Measurements from ENCODE around the gene F3.

F3 gene

DNA sequence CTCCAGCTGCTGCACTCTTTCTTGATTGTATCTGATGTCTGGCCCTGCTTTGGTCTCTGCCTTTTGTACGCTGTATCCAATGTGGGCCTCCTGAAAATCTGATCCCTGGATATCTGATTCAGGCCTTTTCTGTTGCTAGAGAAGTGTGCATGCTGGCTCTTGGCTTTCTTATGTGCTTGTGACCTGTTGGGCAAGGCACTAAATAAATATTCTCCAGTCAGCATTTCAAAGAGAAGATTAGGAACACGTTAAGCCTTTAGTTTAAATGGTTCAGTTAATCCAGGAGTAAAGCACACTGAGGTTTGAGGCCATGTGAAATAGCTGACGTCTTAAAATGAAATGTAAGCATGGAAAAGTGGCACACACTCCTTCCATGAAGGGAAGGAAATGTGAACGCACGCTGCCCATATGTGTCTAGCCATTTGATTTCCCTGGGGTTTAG, 9.3 kb upstream of the F3 start:
- no peak overlapping the region for H3K4me3 ChIP-seq (ENCODE audit: low read depth, low read length)
- TF ChIP-seq, protein P1, sequence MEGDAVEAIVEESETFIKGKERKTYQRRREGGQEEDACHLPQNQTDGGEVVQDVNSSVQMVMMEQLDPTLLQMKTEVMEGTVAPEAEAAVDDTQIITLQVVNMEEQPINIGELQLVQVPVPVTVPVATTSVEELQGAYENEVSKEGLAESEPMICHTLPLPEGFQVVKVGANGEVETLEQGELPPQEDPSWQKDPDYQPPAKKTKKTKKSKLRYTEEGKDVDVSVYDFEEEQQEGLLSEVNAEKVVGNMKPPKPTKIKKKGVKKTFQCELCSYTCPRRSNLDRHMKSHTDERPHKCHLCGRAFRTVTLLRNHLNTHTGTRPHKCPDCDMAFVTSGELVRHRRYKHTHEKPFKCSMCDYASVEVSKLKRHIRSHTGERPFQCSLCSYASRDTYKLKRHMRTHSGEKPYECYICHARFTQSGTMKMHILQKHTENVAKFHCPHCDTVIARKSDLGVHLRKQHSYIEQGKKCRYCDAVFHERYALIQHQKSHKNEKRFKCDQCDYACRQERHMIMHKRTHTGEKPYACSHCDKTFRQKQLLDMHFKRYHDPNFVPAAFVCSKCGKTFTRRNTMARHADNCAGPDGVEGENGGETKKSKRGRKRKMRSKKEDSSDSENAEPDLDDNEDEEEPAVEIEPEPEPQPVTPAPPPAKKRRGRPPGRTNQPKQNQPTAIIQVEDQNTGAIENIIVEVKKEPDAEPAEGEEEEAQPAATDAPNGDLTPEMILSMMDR (IDR thresholded peaks at IDR 0.05; ENCODE audit: borderline replicate concordance, insufficient read depth, low read depth, low read length): no peak

DNA sequence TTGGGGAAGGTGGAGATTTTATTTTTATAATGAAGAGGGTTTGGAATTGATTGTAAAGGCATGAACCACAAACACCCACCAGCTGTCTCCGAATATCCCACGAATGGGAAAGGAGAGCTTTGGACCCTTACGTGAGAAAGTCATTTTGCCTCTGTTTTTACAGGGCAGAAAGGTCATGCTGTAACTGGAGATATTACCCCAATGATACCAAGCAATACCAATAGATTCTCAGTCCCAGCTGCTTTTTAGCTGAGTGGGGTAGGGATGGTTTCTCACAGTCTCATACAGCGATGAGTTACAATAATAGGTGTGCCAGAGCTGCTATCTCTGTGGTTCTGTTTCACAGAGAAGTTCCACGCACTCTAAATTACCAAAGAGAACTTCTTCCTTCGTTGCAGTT, 8.8 kb upstream of the F3 start:
- TF ChIP-seq, protein P1 (IDR thresholded peaks at IDR 0.05; ENCODE audit: borderline replicate concordance, insufficient read depth, low read depth, low read length): no peak

DNA sequence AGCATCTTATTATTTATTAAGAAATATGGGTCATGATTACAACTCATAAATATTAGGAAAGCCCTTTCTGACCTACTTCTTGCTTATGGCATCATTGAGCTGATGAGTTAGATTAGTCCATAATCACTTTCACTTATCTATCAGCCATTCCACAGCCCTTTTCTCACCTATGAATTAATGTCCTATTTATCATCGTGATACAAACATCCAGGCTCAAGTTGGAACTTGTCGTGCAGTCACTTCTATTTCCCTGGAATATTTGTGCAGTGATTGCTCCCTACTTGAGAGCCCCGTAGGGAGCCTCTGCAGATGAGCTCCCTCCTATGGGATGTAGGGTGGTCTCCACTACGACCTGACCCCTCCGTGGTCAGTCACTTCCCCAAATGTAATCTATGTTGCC, 8.1 kb upstream of the F3 start:
- no peak overlapping the region for H3K4me3 ChIP-seq (ENCODE audit: low read depth, low read length)
- TF ChIP-seq, protein P1 (IDR thresholded peaks at IDR 0.05; ENCODE audit: borderline replicate concordance, insufficient read depth, low read depth, low read length): no peak

More for the DNA sequence above, 8.8 kb upstream of the F3 start:
- no peak overlapping the region for H3K4me3 ChIP-seq (ENCODE audit: low read depth, low read length)

DNA sequence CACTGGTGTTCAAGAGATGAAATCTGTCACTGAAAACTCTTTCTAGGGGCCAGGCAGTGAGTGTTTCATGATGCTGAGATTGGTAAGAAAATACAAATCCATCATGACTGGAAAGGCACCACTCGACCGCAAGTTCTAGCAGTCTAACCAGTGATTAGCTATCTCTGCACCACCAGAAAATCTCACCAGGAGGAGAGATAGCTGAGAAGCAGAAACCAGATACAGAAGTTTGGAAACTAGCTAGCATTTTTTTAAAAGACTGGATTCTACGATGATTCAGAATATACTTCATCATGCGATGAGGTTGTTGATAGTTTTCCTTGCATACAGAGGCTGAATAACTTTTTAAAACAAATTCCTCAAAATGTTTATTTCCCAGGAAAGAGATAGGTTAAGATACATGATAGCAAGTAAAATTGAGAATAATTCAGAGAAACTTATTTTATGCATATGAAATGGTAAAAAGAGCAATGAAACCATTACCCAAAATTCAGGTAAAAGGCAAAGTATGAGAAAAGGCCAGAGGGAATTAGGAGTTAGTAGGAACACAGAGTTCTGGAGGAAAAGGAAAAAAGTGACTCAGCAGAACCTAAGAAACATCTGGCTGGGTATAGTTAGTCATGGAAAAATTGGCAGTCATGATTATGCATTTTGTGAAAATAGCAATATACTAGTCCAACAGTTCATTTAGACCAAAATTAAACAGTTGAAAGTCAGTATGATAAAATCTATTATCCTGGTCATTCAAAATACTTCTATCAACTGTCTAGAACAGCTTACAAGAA, 3.3 kb upstream of the F3 start:
- no peak overlapping the region for H3K4me3 ChIP-seq (ENCODE audit: low read depth, low read length)
- TF ChIP-seq, protein P1 (IDR thresholded peaks at IDR 0.05; ENCODE audit: borderline replicate concordance, insufficient read depth, low read depth, low read length): no peak

DNA sequence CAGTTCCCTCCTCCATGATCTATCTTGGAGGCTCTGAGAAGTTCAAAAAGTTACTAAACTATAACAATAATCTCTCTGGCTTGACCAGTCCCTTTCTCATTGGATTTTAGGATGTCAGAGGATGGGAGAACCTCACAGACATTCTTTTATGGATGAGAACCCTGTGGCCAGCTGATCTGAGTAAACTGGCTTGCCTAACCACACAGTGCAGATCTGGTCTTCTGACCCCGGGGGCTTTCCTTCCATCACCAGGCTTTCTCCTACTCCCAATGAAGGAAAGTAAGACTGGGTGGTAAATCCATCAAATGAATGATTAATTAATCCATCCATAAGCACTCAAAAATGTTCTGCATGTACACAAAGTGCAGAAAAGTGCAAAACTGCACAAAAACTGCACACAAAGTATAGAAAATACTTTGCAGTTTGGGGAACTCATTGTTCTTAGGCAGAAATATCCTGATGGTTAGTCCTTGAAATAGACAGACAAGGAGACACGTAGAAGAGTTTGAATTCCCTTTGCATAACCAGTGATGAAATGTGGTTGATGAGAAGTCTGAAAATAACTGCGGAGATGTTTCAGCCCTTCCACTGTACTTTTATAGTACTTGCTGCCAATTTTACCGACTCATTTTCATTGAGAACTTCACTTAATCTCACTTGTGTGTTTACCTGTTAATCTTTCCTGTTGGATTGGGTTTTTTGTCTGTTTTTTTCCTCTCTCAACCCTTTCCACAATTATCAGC, 2.5 kb upstream of the F3 start:
- TF ChIP-seq, protein P1 (IDR thresholded peaks at IDR 0.05; ENCODE audit: borderline replicate concordance, insufficient read depth, low read depth, low read length): no peak
- no peak overlapping the region for H3K4me3 ChIP-seq (ENCODE audit: low read depth, low read length)

DNA sequence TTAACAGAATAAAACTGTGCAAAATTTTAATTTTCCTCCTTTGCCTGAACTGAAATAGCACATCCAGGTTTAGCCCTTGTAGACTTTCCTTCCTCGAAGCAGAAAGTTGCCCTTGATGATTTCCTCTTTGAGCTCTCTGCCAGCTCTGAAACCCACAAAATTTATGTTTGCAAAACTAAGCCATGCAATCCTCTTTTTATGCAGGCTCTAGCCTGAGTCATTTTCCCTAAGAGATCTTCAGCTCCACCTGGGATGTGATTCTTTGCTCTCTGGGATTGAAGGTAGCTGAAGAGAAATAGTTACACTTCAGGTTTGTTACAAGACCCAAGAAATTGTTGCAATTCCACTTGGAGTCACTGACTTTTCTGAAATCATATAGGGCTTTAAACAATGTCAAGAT, 1.4 kb upstream of the F3 start:
- TF ChIP-seq, protein P1 (IDR thresholded peaks at IDR 0.05; ENCODE audit: borderline replicate concordance, insufficient read depth, low read depth, low read length): no peak
- no peak overlapping the region for H3K4me3 ChIP-seq (ENCODE audit: low read depth, low read length)

Data from GM12875 (cell line).